GM12878 (cell line): Measurements from ENCODE around the gene PSMB7.
A peak's percentile ranks its signal among the peaks of the same experiment; 100 is the strongest.

ENCODE experiments used
- CBX5 ChIP-seq: sonication (generic); IDR thresholded peaks from 2 replicates; pipeline ENCODE4 v1.6.1; 2016; ENCODE audit warnings: low read depth, moderate library complexity, mild to moderate bottlenecking, inconsistent platforms
- EZH2 ChIP-seq: IDR thresholded peaks from 2 replicates; pipeline ENCODE4 v1.6.1; 2012; ENCODE audit warnings: low read depth, mild to moderate bottlenecking, control low read depth, inconsistent platforms, low read length, borderline replicate concordance; ENCODE audit not compliant: control insufficient read depth
- HDAC6 ChIP-seq: fragments of 200-600 bp; sonication (generic); IDR thresholded peaks from one replicate; pipeline ENCODE4 v1.8.0; 2017; ENCODE audit warnings: antibody characterized with exemption; ENCODE audit not compliant: unreplicated experiment
- JUND ChIP-seq: IDR thresholded peaks from 2 replicates; pipeline ENCODE4 v1.6.1; 2012; ENCODE audit warnings: low read depth, mild to moderate bottlenecking, low read length, improper control_type of control experiment, moderate library complexity
- LARP7 ChIP-seq: fragments of 450-650 bp; IDR thresholded peaks from 2 replicates; pipeline ENCODE4 v1.6.1; 2017; ENCODE audit warnings: mild to moderate bottlenecking
- POLR2A ChIP-seq: IDR thresholded peaks from 2 replicates; pipeline ENCODE4 v1.6.1; 2011; ENCODE audit warnings: low read depth, mild to moderate bottlenecking, low read length
- RAD21 ChIP-seq: IDR thresholded peaks from 2 replicates; pipeline ENCODE4 v1.6.1; 2011; ENCODE audit warnings: mild to moderate bottlenecking, low read depth, low read length, moderate library complexity; ENCODE audit not compliant: insufficient read depth
- SIN3A ChIP-seq: IDR thresholded peaks from 2 replicates; pipeline ENCODE4 v1.6.1; 2012; ENCODE audit warnings: low read depth, low read length, improper control_type of control experiment
- SMAD1 ChIP-seq: fragments of 450-650 bp; IDR thresholded peaks from 2 replicates; pipeline ENCODE4 v1.6.1; 2018; ENCODE audit warnings: mild to moderate bottlenecking, low read depth; ENCODE audit not compliant: partially characterized antibody
- TCF7 ChIP-seq: IDR thresholded peaks from 2 replicates; pipeline ENCODE4 v1.6.1; 2014; ENCODE audit warnings: antibody characterized with exemption, borderline replicate concordance
- ZNF274 ChIP-seq: IDR thresholded peaks from one replicate; pipeline ENCODE4 v1.8.0; 2011; ENCODE audit not compliant: insufficient read length, insufficient read depth
- TF ChIP-seq, protein P1 (sequence below): IDR thresholded peaks from 2 replicates; pipeline ENCODE4 v1.6.1; 2011; ENCODE audit warnings: low read depth, low read length, improper control_type of control experiment, borderline replicate concordance
- TF ChIP-seq, protein P2 (sequence below), 3 experiments: IDR thresholded peaks in 2 of 3; conservative IDR thresholded peaks in 1 of 3; 2 replicates each; pipeline ENCODE4 v1.5.1; 2011; ENCODE audit warnings: low read depth in 3 of 3, low read length in 3 of 3, mild to moderate bottlenecking in 3 of 3, control low read depth in 2 of 3, moderate library complexity in 2 of 3, inconsistent platforms in 1 of 3, mixed read lengths in 1 of 3; ENCODE audit not compliant: control insufficient read depth in 2 of 3, insufficient read depth in 1 of 3; ENCODE audit errors: extremely low read depth in 1 of 3
- TF ChIP-seq, protein P3 (sequence below): IDR thresholded peaks from 2 replicates; pipeline ENCODE4 v1.6.1; 2012; ENCODE audit warnings: low read depth, low read length, improper control_type of control experiment

DNA sequence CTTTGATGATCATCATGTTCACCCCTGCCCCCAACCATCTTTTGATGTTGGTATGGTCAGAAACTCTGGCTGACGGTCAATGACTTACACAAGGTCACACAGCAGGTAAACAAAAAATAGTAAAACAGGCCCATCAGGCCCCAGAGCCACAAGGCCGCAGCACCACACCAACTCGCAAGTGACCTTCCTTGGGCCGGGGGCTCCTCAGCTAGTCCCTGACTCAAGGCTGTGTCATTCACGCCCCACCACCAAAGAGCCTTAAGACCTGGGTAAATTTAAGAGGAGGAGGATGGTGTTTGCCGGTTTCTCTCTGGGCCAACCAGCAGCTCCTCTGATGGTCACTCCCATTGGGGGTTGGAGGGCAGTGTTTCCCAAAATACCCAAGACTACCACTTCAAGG is 55.8 kb downstream of the PSMB7 start:
- no peak for TF ChIP-seq EZH2
- peak; percentile 25; the same call in 1 of the 2 replicates for TF ChIP-seq POLR2A
- no peak for TF ChIP-seq CBX5
- TF ChIP-seq, protein P1, sequence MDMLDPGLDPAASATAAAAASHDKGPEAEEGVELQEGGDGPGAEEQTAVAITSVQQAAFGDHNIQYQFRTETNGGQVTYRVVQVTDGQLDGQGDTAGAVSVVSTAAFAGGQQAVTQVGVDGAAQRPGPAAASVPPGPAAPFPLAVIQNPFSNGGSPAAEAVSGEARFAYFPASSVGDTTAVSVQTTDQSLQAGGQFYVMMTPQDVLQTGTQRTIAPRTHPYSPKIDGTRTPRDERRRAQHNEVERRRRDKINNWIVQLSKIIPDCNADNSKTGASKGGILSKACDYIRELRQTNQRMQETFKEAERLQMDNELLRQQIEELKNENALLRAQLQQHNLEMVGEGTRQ: no peak
- no peak for TF ChIP-seq HDAC6
- no peak for TF ChIP-seq SMAD1
- TF ChIP-seq, protein P2, sequence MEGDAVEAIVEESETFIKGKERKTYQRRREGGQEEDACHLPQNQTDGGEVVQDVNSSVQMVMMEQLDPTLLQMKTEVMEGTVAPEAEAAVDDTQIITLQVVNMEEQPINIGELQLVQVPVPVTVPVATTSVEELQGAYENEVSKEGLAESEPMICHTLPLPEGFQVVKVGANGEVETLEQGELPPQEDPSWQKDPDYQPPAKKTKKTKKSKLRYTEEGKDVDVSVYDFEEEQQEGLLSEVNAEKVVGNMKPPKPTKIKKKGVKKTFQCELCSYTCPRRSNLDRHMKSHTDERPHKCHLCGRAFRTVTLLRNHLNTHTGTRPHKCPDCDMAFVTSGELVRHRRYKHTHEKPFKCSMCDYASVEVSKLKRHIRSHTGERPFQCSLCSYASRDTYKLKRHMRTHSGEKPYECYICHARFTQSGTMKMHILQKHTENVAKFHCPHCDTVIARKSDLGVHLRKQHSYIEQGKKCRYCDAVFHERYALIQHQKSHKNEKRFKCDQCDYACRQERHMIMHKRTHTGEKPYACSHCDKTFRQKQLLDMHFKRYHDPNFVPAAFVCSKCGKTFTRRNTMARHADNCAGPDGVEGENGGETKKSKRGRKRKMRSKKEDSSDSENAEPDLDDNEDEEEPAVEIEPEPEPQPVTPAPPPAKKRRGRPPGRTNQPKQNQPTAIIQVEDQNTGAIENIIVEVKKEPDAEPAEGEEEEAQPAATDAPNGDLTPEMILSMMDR (IDR thresholded peaks at IDR 0.05 in 2 of 3, conservative IDR thresholded peaks at IDR 0.05 in 1 of 3; ENCODE audit: control insufficient read depth in 2 of 3, extremely low read depth in 1 of 3, insufficient read depth in 1 of 3, low read depth in 3 of 3, low read length in 3 of 3): no peak
- TF ChIP-seq, protein P3, sequence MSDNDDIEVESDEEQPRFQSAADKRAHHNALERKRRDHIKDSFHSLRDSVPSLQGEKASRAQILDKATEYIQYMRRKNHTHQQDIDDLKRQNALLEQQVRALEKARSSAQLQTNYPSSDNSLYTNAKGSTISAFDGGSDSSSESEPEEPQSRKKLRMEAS: no peak
- no peak for TF ChIP-seq JUND
- TF ChIP-seq ZNF274: no peak
- TF ChIP-seq RAD21: no peak
- TF ChIP-seq SIN3A: no peak
- no peak for TF ChIP-seq LARP7
- TF ChIP-seq TCF7: no peak
